Glomerular visceral epithelial cell (primary cell): ENCODE results near the gene AKR7A3.
A peak's percentile ranks its signal among the peaks of the same experiment; 100 is the strongest.

Source experiments
- DNase-seq: peaks from one replicate; pipeline ENCODE4 v3.0.0-alpha.2; 2016; ENCODE audit errors: extremely low spot score

AKR7A3 gene

GRCh38 chr1:19251305-19252196 is 37.0 kb downstream of the AKR7A3 start, which contains the start of the genes EMC1 and MRTO4:
TSS of gene EMC1 (minus strand) at chr1:19251524. CDS start at chr1:19251509, 15 bp downstream.
TSS of gene MRTO4 (plus strand) at chr1:19251805. CDS start at chr1:19251836, 31 bp downstream.
- DNase-seq, result peak; percentile 84

GRCh38 chr1:19250629-19251304 is 37.8 kb downstream of the AKR7A3 start:
- DNase-seq, result no peak

- DNase-seq, result peak; percentile 57
Measured at GRCh38 chr1:19240673-19241538, 47.7 kb downstream of the AKR7A3 start.

- no peak for DNase-seq
Measured at GRCh38 chr1:19239876-19240275, 48.7 kb downstream of the AKR7A3 start.

GRCh38 chr1:19234224-19234623 is 54.3 kb downstream of the AKR7A3 start:
- no peak for DNase-seq
